Stimulated activated CD8-positive, alpha-beta memory T cell treated with anti-CD3 and anti-CD28 coated beads, Interleukin-4, amount 100 ng/mL, for 24 hours (primary cell): ENCODE results near the gene RGL1.

Experiments used
- DNase-seq: peaks from one replicate; pipeline ENCODE4 v3.0.0-alpha.2; 2020; ENCODE audit warnings: low read depth

The RGL1 gene

GRCh38 chr1:183889095-183889494 is 84.2 kb downstream of the RGL1 start:
- DNase-seq, result no peak

GRCh38 chr1:183891158-183891856 is 86.4 kb downstream of the RGL1 start:
- no peak for DNase-seq

DNA sequence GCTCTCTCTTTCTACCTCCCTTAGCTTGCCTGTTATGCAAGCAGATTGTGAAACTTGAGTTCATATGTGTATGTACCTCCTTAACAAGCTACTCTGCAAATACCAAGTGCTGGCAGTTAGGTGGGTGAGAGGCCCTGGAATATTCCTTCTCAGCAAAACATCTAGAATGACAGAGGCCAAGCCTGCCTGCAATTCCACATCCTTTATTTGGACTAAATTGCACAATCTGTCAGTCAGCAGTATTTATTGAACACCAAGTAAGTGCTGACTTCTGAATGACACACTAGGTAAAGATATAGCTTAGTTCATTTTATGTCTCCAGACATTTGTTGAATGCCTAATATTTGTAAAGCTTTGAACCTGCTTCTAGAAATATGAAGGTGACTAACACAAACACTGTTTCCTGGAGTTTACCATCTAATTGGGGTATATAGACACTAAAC is 87.5 kb downstream of the RGL1 start:
- DNase-seq, result no peak

DNA sequence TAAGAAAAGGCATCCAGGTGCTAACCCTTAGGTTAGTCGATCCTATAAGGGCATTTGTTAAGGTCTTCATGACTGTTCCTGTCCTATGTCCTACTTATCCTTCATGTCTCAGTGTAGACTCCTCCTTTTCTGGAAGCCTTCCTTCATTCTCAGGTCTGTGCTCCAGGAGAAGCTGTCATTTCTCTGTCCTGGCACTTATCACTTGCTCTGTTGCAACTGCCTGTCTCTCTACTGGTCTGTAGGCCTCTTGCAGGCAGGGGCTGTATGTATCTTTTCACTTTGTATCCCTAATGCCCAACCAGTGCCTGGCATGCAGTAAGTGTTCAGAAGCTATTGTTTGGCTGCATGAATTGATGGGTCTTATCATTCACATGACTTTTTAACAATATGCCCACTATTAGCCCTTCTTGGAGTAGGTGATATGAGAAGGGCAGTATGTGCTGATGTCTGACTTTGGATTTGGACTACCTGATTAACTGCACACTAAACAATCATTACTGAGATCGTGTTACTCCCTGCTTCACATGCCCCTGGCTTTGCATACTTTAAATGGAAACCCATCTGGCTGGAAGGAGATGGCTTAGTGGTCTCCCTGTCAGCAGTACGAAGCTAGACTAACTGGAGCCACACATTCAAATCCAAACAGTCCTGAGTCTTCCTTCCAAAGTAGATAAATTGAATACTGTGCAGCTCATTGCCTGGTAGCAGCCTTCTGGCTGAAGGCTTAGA is 88.8 kb downstream of the RGL1 start:
- DNase-seq, result no peak

DNA sequence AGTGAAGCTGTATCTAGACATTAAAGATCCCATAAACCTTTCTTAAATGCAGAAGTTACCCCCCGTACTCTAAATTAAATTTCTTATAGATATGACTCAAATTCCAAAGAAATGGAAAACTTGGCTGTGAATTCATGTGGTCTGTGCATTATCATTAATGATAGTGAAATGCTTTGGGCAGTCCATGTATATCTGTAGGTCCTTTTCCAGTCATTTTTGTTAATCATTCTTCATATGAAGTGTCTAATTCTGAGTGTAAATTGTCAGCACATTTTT is 89.3 kb downstream of the RGL1 start:
- DNase-seq, result no peak

- no peak for DNase-seq
These were observed 91.6 kb downstream of the RGL1 start for GRCh38 chr1:183896466-183897048.

GRCh38 chr1:183898001-183898396 is 93.1 kb downstream of the RGL1 start:
- DNase-seq, result no peak

- DNase-seq, result no peak
These were observed 93.7 kb downstream of the RGL1 start for GRCh38 chr1:183898610-183899009.

- DNase-seq, result no peak
These were observed 96.9 kb downstream of the RGL1 start for GRCh38 chr1:183901748-183902330.

- DNase-seq, result no peak
These were observed 98.2 kb downstream of the RGL1 start for GRCh38 chr1:183903101-183903500.

DNA sequence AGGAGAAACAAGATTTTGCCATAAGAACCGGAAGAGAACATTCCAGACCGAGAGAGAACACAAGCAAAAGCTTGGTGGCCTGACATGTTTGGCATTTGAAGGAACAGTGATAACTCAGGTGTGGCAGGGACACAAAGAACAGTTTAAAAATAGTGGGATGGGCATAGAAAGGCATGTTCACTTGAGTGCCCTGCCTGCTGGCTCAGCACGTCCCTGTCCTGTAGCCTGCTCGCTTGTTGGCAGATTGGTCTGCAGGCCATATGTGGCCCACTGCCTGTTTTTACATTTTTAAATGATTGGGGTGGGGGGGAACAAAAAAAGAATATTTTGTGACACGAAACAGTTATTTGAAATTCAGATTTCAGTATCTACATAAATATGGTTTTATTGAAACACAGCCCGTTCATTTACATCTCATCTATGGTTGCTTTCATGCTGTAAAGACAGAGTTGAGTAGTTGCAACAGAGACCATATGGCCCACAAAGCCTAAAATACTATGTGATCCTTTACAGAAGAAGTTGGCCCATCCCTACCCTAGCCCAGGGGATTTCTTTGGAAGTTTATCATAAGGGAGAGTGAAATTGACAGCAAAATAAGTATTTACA is 100.7 kb downstream of the RGL1 start:
- no peak for DNase-seq

GRCh38 chr1:183907070-183907469 is 102.2 kb downstream of the RGL1 start:
- DNase-seq, result no peak

- DNase-seq, result no peak
These were observed 103.2 kb downstream of the RGL1 start for GRCh38 chr1:183908079-183908478.

GRCh38 chr1:183909672-183910071 is 104.8 kb downstream of the RGL1 start:
- no peak for DNase-seq

DNA sequence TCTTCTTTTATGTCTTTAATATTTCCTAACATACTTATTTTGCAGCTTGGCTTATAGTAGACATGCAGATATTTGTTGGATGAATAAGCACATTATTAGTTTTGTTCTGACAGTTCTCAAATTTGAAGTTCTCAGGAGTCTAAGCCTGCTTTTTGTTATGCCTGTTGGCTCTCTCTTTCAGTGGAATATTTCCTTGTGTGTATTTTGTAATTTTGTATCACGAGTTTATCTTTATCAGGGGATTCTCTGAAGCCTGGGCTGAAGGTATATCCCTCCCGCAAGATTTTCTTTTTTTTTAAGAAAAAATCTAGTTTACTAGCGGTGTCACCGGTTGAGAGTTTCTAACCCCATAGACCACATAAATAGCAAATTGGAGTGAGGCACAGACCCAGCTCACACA is 105.9 kb downstream of the RGL1 start:
- DNase-seq, result no peak

DNA sequence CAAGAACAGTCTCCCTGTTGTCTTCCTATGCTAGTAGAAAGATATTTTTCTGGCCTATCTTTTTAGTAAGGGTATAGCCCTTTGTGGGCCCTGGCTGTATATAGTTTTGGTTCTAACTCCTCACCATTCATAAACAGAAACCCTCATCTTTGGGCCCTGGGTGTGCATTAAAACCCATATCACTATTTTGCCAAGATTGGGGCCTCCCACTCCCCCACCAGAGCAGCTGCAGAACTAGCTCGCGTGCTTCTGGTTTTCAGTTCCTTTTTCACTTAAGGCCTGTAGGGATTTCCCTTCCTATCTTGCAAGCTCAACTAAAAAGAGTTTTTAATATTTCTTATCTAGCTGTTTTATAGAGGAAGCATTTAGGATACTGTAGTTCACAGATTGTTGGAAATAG is 106.4 kb downstream of the RGL1 start:
- no peak for DNase-seq

DNA sequence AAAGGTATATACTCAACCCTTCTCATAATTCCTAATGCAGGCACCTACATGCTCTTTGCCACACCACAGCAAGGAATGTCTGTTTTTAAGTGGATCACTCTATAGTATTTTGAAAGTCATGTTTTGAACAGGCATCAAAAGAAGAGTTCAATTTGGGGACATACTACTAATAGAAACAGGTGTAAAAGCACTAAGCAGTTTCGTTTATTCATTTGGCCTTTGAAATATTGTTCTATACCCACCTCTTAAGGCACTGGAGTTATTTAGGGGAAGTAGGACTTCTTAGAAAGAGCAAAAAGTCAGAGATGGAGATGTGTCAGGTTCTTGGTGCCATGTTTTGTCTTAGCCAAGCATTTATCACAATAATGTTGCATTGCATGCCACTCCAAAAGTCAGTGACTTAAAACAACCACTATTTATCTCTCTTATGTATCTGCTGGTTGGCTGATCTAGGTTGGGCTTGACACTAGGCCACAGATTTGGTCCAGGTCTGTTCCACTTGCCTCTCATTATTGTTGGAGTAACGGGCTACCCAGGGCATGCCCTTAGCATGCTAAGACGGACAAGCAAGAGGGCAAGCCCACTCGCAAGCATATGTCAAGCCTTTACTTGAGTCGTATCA is 107.5 kb downstream of the RGL1 start:
- DNase-seq, result no peak

GRCh38 chr1:183913567-183913993 is 108.7 kb downstream of the RGL1 start:
- DNase-seq, result no peak

- no peak for DNase-seq
These were observed 109.4 kb downstream of the RGL1 start for GRCh38 chr1:183914276-183914675.

DNA sequence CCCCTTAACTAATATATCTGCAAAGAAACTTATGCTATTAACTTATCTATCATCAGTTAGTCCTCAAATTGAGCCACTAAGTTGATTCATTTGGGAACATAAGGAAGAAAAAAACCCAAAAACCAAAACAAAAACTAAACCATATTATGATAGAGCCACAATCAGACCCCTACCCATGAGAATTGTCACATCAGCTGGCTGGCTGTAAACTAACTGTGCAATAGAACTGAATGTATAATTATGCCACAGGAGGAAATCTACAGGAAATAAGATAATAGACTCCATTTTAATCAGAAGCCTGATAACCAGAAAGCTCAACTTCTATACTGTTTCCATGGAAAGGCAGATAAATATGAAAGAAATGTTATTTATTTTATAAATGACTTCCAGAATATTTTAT is 110.0 kb downstream of the RGL1 start:
- no peak for DNase-seq

DNA sequence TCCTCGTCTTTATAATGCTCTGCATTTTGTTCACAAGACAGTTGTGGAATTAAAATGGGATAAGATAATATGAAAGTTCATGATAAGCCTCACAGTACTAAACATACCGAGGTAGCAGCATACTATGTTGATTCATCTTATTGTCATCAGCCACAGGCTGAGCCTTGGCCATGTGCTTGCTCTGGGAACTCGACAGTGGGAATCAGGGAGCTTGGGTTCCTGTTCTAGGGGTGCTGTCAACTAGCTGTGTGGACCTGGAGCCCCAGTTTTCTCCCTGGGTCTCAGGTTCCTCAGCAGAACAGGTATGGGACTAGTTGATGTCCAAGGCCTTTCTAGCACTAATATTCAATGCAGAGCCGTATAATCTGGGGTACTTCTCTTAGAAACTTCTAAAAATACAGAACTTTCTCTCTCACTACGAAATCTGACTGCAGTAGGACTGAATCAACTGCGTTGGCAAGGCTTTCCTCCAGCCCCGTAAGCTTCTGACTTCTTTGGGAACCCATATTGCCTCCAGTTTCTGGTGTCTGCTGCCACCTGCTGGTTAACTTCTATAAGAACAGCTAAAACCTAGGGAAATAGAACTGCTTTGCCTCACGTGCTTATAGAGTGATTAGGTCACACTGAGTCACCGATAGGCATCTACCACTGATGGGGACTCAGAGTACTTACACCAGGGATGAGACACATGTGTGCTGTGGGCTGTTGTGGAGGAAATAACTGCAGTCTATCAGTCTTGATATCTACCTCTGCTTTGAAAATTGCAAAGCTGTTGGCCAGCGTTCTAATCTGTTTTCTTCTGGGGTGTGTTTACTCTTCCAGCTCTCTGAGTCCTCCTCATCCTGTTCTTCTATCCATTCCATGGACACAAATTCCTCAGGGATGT is 110.9 kb downstream of the RGL1 start:
- peak; percentile 41 for DNase-seq
